Uterus (tissue), 2 donors: ENCODE data around the gene SEPHS2.

Experiments used
- POLR2A ChIP-seq, 2 donors: fragments of 450-650 bp; IDR thresholded peaks; one replicate each; pipeline ENCODE4 v1.6.1; 2016; ENCODE audit warnings: antibody characterized with exemption in 2 of 2, mild to moderate bottlenecking in 1 of 2, moderate library complexity in 1 of 2
- TF ChIP-seq, protein P1 (sequence below), 4 experiments: fragments of 200-600 bp in 2 of 4; fragments of 450-650 bp in 2 of 4; sonication (generic) in 2 of 4; IDR thresholded peaks; one replicate each; pipeline ENCODE4 v1.5.1; 2016 to 2019; ENCODE audit warnings: antibody characterized with exemption in 4 of 4, mild to moderate bottlenecking in 2 of 4, moderate library complexity in 1 of 4

DNA sequence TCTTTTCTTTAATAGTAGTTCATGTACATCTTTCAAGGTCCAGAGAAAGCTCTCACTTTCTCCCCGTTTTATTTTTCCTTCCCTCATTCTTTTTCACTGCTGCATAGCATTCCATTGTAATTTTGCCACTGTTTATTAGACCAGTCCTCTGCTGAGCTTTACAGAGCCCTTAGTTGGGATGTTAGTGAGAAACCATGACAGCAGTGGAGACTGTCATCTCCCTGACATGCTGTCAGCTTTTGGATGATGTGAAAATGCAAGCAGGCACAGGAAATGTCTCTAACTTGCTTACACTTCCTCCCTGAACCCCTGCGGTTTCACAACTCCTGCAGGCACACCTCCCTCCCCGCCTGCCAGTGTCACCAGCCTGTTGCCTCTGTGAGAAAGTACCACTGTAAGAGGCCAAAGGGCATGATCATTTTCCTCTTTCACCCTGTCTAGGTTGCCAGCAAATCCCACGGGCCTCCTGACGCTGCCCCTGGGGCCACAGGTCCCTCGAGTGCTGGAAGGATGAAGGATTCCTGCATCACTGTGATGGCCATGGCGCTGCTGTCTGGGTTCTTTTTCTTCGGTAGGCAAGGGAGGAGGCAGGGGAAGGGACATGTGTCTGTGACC, 26.8 kb upstream of the SEPHS2 start, which contains the start of gene ITGAL:
- TF ChIP-seq, protein P1, sequence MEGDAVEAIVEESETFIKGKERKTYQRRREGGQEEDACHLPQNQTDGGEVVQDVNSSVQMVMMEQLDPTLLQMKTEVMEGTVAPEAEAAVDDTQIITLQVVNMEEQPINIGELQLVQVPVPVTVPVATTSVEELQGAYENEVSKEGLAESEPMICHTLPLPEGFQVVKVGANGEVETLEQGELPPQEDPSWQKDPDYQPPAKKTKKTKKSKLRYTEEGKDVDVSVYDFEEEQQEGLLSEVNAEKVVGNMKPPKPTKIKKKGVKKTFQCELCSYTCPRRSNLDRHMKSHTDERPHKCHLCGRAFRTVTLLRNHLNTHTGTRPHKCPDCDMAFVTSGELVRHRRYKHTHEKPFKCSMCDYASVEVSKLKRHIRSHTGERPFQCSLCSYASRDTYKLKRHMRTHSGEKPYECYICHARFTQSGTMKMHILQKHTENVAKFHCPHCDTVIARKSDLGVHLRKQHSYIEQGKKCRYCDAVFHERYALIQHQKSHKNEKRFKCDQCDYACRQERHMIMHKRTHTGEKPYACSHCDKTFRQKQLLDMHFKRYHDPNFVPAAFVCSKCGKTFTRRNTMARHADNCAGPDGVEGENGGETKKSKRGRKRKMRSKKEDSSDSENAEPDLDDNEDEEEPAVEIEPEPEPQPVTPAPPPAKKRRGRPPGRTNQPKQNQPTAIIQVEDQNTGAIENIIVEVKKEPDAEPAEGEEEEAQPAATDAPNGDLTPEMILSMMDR (IDR thresholded peaks at IDR 0.05), result no peak
- TF ChIP-seq POLR2A (IDR thresholded peaks at IDR 0.05), result no peak
